NCI-H774 (cell line): ENCODE measurements around the gene S100A11.

Experiments
- DNase-seq: peaks from one replicate; lab custom pipeline; 2025; lab: John Stamatoyannopoulos, UW

S100A11 gene

DNA sequence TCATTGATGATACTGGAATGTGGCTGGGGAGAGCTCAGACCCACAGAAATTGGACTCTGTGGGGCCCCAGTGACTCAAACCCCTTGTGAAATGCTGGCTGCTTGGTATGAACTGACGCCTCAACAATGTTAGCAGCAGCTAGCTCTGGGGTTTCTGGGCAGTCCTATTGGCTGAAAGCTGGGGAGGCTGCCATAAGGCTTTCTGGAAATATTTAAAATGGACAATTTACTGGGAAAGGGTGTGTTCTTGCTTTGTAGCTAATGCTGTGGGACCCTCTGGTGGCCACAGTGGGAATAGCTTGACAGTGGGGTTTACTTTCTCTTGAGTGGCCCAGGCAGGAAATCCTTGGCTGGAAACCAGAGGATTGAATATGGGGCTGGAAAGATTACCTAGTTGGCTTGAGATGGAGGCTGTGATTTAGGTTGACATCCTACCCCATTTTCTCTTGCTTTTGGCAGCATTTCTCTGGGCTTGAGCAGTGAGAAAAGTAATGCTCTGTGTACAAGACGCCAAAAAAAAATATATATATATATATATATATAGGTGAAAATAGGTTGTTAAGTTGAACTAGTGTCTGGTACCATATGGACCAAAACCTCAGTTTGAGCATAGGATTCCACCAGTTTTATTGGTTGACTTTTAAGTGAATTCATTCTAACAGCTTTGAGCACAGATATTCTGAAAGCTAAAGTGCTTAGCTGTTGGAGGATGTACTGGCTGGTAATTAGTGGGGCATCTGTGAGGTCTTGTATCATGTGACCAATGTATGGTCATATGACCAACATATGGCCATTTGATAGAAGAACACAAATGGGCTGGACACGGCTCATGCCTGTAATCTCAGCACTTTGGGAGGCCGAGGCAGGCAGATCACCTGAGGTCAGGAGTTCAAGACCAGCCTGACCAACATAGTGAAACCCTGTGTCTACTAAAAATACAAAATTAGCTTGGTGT is 34.9 kb downstream of the S100A11 start:
- DNase-seq, result peak; percentile 41

DNA sequence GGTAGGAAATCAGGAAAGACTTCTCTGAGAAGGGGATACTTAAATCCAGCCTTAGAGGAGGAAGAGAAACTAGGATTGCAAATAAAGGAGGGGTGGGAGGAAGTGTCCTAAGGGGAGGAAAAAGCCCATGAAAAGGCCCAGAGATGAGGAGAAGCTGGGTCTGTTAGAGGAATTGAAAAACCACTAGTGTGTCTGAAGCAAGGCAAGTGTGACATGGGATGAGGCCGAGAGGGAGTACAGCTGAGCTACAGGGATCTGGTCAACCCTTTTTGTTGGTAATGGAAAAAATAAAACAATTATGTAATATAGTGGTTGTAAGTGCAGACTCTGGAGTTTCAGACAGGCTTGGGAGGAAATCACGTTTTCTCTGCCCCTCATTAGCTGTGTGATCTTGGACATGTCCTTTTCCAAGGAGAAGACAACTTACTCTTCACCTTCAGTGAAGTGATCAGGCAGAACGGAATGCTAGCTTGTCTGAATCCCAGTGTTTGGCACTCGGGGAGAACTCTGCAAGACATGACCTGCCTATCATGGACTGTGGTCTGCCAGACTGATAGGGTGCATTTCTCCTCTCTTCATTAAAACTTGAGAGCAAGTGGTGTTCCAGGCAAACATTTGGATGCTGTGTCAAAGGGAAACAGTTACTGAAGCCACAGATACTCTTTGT is 35.7 kb downstream of the S100A11 start:
- no peak for DNase-seq

DNA sequence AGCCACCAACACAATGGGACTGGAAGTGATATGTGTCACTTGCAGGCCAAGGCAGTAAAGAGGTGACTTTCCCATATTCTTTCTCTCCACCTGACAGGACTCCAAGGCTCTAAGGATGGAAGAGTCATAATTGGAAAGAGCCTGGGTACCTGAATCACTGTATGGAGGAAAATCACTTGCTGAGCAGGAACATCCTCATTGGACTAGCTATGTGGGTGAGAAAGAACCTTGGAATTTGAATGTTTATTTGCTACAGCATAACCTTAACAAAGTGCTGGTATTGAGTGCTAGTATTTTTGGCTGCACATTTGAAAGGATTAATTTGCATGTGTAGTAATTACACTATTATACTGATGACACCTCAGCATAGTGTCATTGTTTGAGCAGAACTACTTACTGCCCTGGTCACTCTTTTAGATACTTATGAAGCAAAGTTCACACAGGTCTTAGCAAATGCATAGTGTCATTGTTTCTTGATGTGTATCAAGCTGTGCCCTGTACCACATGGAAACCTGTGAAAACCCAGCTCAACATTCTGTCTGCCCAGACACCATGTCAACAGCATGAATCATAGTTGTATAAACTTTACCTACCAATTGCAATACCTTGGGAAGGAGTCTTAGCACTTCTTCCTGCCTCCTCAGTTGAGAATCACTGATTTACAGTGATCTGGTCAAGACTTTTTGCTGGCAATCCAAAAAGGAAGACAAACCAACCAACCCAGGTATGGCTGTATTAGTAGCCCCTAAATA is 38.0 kb downstream of the S100A11 start:
- DNase-seq, result no peak

DNA sequence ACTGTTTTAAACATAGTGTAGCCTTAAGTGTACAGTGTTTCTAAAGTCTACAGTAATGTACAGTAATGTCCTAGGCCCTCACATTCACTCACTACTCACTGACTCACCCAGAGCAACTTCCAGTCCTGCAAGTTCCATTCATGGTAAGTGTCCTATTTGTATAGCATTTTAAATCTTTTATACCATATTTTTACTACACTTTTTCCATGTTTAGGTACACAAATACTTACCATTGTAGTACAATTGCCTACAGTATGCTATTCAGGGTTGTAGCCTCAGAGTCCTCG is 39.6 kb downstream of the S100A11 start:
- DNase-seq, result no peak

DNA sequence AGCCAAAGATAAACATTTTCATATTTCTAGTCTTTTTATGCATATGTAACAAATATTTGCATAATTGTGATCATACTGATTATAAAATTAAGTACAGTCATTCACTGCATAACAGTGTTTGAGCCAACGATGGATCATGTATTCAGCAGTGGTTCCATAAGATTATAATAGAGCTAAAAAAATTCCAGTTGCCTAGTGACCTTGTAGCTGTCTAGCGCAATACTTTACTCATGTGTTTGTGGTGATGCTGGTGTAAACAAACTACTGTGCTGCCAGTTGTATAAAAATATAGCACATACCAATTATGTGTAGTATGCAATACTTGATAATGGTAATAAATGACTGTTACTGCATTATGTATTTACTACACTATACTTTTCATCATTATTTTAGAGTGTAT is 41.0 kb downstream of the S100A11 start:
- no peak for DNase-seq

DNA sequence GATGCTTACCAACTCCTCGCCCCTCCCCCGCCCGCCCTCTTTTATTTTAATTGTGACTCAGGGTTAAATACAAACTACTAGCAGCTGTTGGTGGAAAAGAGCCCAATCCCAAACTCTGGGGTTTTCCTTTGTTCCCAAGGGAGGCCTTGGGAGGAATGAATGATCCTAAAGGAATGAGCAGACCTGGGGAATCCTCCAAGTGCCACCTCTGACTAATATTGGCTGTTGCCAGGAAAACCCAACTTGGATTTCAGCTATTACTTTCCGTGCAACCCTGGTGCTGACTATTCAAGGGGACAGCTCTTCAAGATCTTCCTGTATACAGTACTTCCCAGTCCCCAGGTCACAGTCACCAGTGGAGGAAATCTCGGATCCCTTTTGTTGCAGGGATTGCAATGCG is 41.8 kb downstream of the S100A11 start:
- DNase-seq, result no peak

DNA sequence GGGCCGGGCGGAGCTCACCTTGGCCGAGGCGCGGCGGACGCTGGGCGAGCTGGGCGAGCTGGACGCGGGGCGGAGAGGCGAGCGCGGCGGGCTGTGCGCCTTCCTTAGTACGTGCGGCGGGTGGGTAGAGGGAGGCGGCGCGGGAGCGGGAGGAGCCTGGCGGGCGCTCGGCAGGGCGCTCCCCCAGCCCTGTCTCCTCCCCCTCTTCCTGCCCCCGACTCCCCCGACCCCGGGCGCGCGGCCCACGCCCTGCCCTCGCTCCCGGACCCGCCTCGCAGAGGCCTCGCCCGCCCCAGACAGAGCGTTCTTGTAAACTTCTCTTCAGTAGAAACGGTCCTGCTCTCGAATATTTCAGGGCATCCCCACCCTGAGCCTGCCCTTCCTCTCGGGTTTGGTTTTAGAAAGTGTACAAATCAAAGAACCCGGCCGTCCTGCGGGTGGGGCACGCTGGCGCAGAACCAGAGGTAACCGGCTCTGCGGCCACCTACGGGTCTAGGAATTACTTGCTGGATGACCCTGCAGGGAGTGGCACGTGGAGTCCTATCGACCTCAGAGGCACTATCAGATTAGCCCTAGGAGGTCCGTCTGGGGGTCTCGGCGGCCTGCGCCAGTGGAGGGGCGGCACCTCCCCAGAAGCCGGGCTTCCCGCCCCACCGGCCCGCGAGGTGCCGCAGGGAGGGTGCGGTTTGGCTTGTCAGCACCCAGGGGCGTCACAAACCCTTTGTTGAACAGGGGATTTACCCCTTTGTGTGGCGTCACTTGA is 42.9 kb downstream of the S100A11 start, which contains the start of gene S100A10:
Gene S100A10, minus strand, starts transcription at position 126 of the 763 bp plus-strand sequence. CDS start 7,629 bp downstream, outside the sequence.
- no peak for DNase-seq

DNA sequence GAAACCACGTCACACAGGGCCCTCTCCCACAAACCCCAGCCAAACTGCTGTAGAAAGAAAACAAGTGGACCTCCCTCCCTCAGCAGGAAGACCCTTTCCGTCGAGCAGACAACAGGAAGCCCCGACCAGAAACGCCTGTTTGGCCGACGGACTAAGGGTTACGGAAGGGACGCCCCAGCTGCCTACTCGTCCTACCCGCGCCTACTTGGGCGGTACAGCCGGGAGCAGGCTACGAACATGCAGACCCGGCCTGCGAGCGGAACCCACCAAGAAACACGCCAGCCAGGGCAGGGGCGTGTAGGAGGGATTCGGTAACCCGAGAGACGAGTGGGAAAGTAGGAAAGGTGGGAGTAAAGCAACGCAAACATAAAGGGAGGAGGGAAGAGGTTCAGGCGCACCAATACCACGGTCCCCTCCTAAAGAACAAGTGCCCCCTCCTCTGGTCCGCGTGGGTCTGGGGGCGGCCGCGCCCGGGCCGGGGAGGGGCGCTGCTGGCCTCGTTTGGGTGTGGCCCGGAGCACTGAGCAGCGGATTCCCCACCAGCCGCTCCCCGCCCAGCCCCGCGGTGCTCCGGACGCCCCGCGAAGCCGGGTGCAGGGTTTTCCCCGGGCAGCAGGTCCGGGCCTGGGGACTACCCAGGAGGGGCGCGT is 43.6 kb downstream of the S100A11 start:
- DNase-seq, result no peak

DNA sequence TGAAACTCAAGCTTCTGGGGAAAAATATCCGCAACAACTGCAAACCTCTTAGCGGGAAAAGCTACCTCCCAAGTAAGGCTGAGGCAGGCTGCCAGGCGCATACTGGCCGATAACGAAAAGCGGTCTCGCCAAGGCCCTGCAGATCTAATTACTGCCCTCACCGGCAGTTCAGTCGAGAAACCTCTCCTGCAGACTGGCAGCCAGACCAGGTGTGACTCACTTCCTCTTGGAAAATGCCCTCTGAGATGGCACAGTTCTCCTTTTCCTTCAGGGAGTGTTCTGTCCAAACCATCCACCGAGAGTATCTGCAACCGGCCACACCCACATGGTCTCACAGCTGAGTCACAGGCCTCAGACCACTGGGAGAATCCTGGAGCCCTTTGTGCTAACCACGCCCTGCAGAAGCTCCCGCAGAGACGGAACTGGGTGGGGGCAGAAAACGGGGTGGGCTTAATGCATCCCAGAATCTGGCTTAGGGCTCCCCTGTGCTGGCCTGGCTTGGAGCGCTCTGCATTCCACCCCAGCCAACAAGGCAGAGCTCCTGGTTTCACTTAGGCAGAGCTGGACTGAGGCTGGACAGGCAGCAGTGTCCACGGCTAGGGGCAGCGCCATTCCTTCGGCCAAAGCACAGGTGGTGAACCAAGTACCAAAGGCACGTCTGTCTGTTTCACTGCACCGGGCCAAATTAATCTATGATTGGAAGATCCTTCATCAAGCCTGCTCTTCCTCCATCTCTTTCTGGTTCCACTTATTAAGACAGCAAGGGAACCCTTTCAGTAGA is 44.3 kb downstream of the S100A11 start:
- DNase-seq, result no peak

DNA sequence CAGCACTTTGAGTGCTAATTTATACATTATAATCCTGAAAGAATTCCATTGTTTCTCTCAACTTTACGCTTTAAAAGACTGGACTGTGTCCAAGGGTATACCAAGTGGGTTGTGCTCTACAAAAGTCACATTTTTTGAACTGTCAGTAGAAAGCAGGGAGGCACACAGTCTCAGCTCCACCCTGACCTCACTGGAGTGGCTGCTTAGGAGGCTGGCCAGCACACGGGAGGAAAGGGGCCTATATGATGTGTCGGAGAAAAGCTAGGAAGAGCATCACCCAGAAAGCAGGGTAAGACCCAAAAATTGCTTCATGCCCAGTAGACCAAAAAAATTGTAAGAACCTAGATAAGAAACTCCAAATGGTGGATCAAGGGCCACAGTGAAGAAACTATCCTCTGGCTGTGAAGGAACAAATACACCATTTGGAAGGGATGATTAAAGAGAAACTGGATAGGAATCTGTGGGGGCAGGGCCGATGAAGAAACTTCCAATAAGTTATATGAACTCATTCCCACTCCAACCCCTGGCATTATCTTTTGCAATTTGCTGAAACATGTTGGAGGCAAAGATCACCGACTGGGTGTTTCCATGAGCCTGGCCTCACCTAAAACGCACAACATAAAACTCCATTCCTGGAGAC is 45.0 kb downstream of the S100A11 start:
- no peak for DNase-seq

DNA sequence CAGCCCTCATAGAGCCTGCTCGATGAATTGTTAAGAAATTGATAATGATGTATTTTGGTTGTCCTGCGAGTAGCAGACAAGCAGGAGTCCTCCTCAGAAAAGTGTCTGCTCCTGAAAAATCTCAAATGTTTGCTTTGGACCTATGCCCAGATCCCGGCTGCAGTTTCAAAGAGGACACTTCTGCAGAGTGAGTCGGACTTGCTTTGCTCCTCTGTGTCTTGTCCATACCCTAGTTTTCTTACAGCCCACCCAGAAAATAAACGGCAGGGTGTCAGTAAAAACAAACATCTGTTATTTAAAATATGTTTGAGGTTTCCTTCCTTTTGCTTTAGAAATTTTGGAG is 46.0 kb downstream of the S100A11 start:
- no peak for DNase-seq

DNA sequence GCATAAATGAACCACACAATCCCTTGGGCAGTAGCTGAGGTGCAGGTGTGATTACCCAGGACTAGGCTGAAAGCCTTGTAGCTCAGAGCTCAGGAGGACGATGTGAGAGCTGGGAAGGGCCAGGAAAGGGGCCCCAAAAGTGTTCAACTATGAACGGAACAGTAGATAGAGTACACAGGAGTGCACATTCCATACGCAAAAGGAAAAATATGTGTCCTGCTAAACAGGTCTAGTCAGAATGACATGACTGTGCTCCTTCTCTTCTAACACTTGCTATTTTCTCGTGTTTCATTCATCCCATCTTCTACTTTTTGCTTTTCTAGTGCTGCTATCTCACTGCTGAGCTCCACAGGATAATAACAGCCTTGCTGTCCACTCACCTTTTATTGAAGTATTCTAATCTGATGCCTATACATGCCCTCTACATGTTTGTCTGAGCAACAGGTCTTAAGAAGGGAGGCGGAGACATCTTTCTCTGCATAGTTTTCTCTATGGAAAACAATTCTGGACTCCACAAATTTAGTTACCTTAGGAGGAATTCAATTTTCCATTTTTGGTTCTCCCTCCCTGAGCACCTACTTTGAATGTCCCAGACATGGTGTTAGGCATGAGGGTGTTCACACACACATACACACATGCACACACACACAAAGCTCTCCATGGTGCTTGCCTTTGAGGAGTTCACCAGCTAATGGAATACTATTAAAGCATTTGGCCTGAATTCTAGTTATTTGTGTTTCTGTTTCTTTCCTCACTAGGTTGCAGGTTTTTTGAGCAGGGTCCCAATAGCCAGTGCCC is 46.5 kb downstream of the S100A11 start:
- no peak for DNase-seq

DNA sequence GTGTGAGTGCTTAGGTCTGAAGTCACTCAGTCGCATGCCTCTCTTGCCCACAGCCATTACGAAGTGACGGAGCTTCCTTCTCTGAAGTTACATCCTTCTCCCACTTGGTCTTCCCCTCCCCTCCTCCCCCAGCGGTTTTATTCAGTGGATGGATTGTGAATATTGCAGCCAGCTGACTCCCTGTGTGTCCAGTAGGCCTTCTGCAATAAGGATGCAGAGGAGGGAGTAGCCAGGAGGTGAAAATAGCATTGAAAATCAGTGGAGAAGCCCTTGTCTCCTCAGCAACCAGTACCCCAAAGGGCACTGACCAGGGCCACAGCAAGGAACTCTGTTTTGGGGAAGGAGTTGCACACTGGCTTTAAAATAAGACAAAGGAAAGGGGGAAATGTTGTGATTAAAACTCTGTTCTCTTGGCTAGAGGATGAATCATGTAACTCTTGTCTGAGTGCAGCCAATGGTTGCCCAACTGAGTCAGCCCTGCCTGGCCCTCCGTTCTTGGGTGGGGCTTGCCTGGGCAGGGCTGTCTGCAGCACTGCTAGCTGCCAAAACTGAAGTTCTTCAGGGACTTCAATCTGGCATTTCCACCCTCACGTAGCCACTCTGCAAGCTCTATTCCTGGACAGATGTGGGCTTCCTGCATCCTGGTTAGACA is 47.5 kb downstream of the S100A11 start:
- DNase-seq, result no peak

DNA sequence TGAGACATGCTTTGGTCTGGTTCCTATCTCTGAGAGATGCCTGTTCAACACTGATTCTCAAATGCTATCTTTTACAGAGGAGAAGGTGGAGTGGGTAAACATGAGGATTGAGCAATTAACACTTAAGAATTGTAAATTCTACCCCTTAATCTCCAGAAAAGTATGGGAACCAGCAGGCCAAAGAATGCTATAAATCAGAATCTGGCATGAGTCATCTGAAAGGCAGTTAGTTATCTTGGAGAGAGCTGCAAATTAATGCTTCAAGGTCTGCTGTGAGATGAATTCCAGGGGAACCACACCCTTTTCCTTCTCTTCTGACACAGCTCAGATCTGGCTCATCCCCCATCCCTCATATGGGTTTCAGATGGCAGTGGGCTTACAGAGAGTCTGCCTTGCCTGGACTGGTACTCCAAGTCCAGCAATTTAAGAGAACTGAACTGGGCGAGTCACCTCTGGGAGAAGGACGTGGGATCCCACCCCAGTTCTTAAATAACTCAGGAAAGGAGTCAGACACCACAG is 48.3 kb downstream of the S100A11 start:
- no peak for DNase-seq

DNA sequence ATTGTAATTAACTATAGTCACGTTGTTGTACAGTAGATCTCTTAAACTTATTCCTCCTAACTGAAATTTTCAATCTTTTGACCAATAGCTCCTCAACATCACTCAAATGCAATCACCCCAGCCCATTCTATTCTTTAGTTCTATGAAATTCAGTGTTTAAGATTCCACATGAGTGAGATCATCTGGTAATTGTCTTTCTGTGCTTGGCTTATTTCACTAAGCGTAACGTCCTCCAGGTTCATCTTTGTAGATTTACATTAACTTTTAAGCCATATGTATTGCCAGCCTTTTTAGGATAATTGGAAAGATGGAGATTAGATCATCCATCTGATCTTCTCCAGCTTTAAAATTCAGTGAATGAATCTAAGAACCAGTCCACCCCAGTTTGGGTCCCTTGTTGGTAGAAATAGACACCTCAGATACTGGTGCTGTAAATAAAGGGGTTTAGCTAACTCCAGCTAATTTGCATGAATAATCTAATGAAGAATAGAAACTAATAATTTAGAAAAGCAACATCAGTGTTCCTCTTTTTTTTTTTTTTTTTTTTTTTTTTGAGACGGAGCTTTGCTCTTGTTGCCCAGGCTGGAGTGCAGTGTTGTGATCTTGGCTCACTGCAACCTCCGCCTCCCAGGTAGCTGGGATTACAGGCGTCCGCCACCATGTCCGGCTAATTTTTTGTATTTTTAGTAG is 50.2 kb downstream of the S100A11 start:
- no peak for DNase-seq

DNA sequence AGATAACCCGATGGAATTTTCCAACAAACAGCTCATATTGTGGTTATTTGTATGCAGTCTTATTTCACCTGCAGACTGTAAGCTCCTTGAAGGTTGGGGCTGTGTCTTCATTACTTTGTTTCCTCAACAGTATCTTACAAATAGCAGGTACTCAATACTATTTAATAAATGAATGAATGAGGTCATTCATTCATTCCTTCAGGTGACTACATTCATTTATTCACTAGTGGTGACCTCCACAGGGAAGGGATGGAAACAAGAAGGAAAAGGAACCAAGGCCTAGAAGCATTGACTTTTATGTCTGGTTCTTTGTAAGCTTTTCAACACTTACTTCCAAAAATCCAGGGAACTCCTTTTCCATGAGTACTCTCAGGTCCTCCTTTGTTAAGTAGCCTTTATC is 51.0 kb downstream of the S100A11 start:
- DNase-seq, result no peak

DNA sequence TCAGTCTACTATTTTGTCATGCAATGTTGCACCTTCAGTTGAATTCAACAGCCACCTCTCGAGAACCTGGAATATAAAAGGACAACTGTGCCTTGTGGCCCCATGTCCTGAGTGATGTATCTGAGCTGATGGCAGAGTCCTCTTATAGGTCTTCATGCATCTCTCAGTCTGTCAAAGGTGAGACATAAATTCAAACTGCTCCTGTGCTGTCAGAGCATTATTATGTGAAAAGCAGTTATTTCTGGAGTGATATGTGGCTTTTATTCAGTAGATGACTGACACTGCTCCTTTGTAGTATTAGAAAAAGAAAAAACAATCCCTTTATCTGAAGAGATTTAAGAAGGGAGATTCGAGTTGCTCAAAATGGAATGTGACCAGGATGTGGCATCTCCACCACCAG is 51.5 kb downstream of the S100A11 start:
- no peak for DNase-seq

DNA sequence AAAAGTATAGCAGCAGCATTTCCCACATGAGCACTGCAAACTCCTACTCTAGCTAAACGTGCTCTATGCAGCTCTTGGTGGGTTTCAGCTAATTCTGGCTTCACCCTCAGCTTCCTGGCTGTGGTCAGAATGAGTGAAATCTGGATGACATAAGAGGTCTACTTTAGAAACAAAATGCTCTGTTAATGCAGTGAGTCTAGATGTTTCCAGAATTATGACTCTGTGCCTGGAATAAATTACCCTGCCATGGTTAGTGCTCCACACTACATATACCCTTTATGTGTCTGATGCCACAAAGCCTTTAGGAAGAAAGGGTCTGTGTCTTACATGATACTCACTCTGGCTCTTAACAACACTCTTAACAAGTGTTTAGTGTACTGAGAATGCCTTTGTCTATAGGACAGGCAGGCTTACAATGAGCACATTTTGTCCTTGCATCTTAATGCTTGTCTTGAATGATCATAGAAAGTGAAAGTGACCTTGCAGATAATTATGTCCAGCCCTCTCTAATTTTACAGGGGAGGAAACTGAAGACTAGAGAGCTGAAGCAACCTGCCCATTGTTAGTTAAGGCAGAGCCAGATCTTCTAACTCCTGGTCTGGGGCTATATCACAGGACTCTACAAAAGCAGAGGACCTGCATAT is 52.4 kb downstream of the S100A11 start:
- DNase-seq, result no peak
